HG02870 (cell line): Measurements from ENCODE around the gene MAP3K12.
"Not testable (repeated sequence)": the region's sequence is repeated elsewhere in the genome, so short reads cannot be mapped to it uniquely, and the experiment has no call there.

Experiments
- ATAC-seq: cut with Tn5 transposase; IDR thresholded peaks from one replicate; pipeline ENCODE4 v1.9.1; 2021; ENCODE audit warnings: mild to moderate bottlenecking, moderate library complexity; ENCODE audit not compliant: unreplicated experiment

The MAP3K12 gene

GRCh38 chr12:53492830-53493609, 6.2 kb downstream of the MAP3K12 start:
- peak; percentile 95 for ATAC-seq

GRCh38 chr12:53492188-53492587, 7.1 kb downstream of the MAP3K12 start:
- no peak for ATAC-seq

GRCh38 chr12:53489242-53489864, 9.9 kb downstream of the MAP3K12 start:
- no peak for ATAC-seq

GRCh38 chr12:53486736-53487487, 12.3 kb downstream of the MAP3K12 start:
- no peak for ATAC-seq

- ATAC-seq = no peak
Measured at GRCh38 chr12:53485955-53486735, 13.1 kb downstream of the MAP3K12 start.

- ATAC-seq = no peak
Measured at GRCh38 chr12:53484686-53485575, 14.3 kb downstream of the MAP3K12 start.

- ATAC-seq = no peak
Measured at GRCh38 chr12:53483979-53484377, 15.3 kb downstream of the MAP3K12 start.

- ATAC-seq = no peak
Measured at GRCh38 chr12:53483225-53483978, 15.9 kb downstream of the MAP3K12 start.

GRCh38 chr12:53482626-53483168, 16.6 kb downstream of the MAP3K12 start:
- ATAC-seq = no peak

GRCh38 chr12:53481939-53482586, 17.2 kb downstream of the MAP3K12 start:
- no peak for ATAC-seq

- not testable (repeated sequence) for ATAC-seq
Measured at GRCh38 chr12:53481458-53481857, 17.8 kb downstream of the MAP3K12 start.

- no peak for ATAC-seq
Measured at GRCh38 chr12:53480491-53481442, 18.5 kb downstream of the MAP3K12 start.

GRCh38 chr12:53479331-53479730, 19.9 kb downstream of the MAP3K12 start:
- no peak for ATAC-seq

GRCh38 chr12:53478865-53479264, 20.4 kb downstream of the MAP3K12 start:
- no peak for ATAC-seq

- ATAC-seq = no peak
Measured at GRCh38 chr12:53476769-53477209, 22.5 kb downstream of the MAP3K12 start.

GRCh38 chr12:53474819-53475218, 24.4 kb downstream of the MAP3K12 start:
- ATAC-seq = no peak

GRCh38 chr12:53474077-53474476, 25.2 kb downstream of the MAP3K12 start:
- ATAC-seq = no peak
